SK-N-MC (cell line): ENCODE results near the gene COQ9.

Experiments
- EZH2 ChIP-seq: fragments of 200-600 bp; sonication (generic); IDR thresholded peaks from one replicate; pipeline ENCODE4 v1.6.1; 2017; ENCODE audit warnings: antibody characterized with exemption
- FOXP2 ChIP-seq: optimal IDR thresholded peaks from 2 replicates; pipeline ENCODE3; 2011; ENCODE audit warnings: mild to moderate bottlenecking, moderate library complexity; ENCODE audit not compliant: insufficient read depth; ENCODE audit errors: extremely low read length, control extremely low read depth
- POLR2AphosphoS5 ChIP-seq: IDR thresholded peaks from 2 replicates; pipeline ENCODE4 v1.6.1; 2012; ENCODE audit warnings: mild to moderate bottlenecking, low read depth, low read length, borderline replicate concordance

DNA sequence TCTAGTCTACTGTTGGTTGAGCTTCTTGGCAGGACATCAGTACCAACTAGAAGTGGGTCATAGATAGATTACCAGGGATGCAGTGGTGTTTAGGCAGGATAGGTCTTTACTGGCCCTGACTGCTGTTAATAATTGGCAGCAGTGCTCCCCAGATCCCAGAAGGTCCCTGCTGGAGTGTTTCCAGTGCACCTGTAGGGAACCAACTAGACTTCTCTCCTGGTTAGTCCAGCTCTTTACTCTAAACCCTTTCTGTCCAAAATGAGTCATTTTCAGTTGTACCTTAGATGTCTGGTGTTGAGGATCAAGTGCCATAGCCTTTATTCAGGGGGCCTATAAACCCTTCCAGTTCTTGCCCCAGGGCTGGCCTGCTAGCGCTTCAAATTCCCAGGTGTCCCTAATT lies 23.9 kb downstream of the COQ9 start:
- TF ChIP-seq EZH2 (no peak), POLR2AphosphoS5 (no peak), FOXP2 (no peak)
